ENCODE measurements around the gene TMEM255A.
A peak's percentile ranks its signal among the peaks of the same experiment; 100 is the strongest.

The TMEM255A gene

DNA sequence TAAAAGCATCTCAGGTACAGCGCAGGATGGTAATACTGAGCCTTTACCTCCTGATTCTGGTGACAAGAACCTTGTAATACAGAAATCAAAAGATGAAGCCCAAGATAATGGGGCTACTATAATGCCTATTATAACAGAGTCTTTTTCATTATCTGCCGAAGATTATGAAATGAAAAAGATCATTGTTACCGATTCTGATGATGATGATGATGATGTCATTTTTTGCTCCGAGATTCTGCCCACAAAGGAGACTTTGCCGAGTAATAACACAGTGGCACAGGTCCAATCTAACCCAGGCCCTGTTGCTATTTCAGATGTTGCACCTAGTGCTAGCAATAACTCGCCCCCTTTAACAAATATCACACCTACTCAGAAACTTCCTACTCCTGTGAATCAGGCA, 57.5 kb downstream of the TMEM255A start:
- Histone ChIP-seq H3K79me2 (no peaks in the 10 kb centered on the region), H3K4me3 (ENCODE audit: low read depth, low read length) (no peak overlapping the region), H3K4me1 (no peaks in the 10 kb centered on the region), H2AFZ (no peak overlapping the region), H3K9ac (no peak overlapping the region), H3K27me3 (ENCODE audit: control insufficient read depth, insufficient read depth, low read length) (no peaks in the 10 kb centered on the region), H3K4me2 (ENCODE audit: low read length) (no peak overlapping the region), H3K36me3 (ENCODE audit: control insufficient read depth, insufficient read depth, low read length) (no peaks in the 10 kb centered on the region), H3K27ac (no peak overlapping the region), H3K9me3 (ENCODE audit: control insufficient read depth, low read length) (no peaks in the 10 kb centered on the region)
- no peak for TF ChIP-seq CTCF (IDR thresholded peaks at IDR 0.05)

DNA sequence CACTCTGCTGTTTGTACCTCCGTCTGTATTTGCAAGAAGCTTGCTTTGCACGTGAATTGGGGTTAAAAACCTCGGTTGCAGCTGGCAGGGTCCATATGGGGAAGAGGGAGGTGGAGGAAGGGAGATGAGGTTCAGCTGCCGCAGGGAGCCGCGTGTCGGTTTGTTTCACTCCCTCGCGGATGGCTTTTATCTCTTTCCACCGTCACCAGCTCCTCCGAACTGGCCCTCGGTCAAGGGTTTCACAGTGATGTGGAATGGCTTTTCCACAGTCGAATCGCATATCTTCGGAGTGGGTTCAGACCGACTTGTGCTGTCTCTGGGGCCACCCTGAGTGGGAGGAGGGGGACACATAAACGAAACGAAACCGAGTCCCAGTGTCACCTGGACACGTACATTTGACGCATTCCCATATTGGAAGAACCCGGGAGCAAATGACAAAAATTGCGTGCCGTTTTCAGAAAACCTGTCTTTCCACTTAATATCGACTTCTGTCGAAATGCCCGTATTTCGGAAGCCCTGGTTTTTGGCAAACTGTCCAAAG, 59.7 kb downstream of the TMEM255A start:
- TF ChIP-seq CTCF (IDR thresholded peaks at IDR 0.05), result no peak
- H3K4me1 ChIP-seq, result no peaks in the 10 kb centered on the region
- no peaks in the 10 kb centered on the region for H3K9me3 ChIP-seq (ENCODE audit: control insufficient read depth, low read length)
- peak overlapping the region; percentile 70 for H3K4me3 ChIP-seq (ENCODE audit: low read depth, low read length)
- no peaks in the 10 kb centered on the region for H3K36me3 ChIP-seq (ENCODE audit: control insufficient read depth, insufficient read depth, low read length)
- peak overlapping the region; percentile 83 for H2AFZ ChIP-seq
- peak overlapping the region; percentile 67 for H3K9ac ChIP-seq
- H3K4me2 ChIP-seq (ENCODE audit: low read length), result peak overlapping the region; percentile 74
- no peaks in the 10 kb centered on the region for H3K79me2 ChIP-seq
- H3K27ac ChIP-seq, result peak overlapping the region; percentile 87
- no peaks in the 10 kb centered on the region for H3K27me3 ChIP-seq (ENCODE audit: control insufficient read depth, insufficient read depth, low read length)

GRCh38 chrX:120250522-120251271, 60.6 kb downstream of the TMEM255A start, which contains the start of gene ZBTB33:
Gene ZBTB33, plus strand, starts transcription at chrX:120250812. Its CDS starts 2,604 bp downstream, at chrX:120253416.
- Histone ChIP-seq H3K4me1 (no peaks in the 10 kb centered on the region), H3K4me3 (ENCODE audit: low read depth, low read length) (peak within 1 kb of the TSS; percentile 70), H3K79me2 (no peaks in the 10 kb centered on the region), H3K9ac (peak within 1 kb of the TSS; percentile 67), H3K36me3 (ENCODE audit: control insufficient read depth, insufficient read depth, low read length) (no peaks in the 10 kb centered on the region), H2AFZ (peak within 1 kb of the TSS; percentile 83), H3K27me3 (ENCODE audit: control insufficient read depth, insufficient read depth, low read length) (no peaks in the 10 kb centered on the region), H3K9me3 (ENCODE audit: control insufficient read depth, low read length) (no peaks in the 10 kb centered on the region), H3K27ac (peak within 1 kb of the TSS; percentile 87), H3K4me2 (ENCODE audit: low read length) (peak within 1 kb of the TSS; percentile 74)
- TF ChIP-seq CTCF (IDR thresholded peaks at IDR 0.05), result peak; percentile 80

- Histone ChIP-seq H3K9me3 (ENCODE audit: control insufficient read depth, low read length) (no peaks in the 10 kb centered on the region), H2AFZ (peak overlapping the region; percentile 90), H3K27ac (peak overlapping the region; percentile 91), H3K4me1 (no peaks in the 10 kb centered on the region), H3K9ac (no peak overlapping the region), H3K4me3 (ENCODE audit: low read depth, low read length) (peak overlapping the region; percentile 79), H3K27me3 (ENCODE audit: control insufficient read depth, insufficient read depth, low read length) (no peaks in the 10 kb centered on the region), H3K36me3 (ENCODE audit: control insufficient read depth, insufficient read depth, low read length) (no peaks in the 10 kb centered on the region), H3K4me2 (ENCODE audit: low read length) (peak overlapping the region; percentile 77), H3K79me2 (peaks cover 7% of the 10 kb centered on the region)
- TF ChIP-seq CTCF (IDR thresholded peaks at IDR 0.05), result no peak
Measured at GRCh38 chrX:120244735-120245498, 66.3 kb downstream of the TMEM255A start.

Data from parathyroid adenoma (tissue), 2 donors.